GM12878 (cell line): ENCODE data around the gene MYPN.

Experiments used
- CEBPZ ChIP-seq: fragments of 150-350 bp; IDR thresholded peaks from 2 replicates; pipeline ENCODE4 v1.6.1; 2016; ENCODE audit warnings: low read depth, low read length
- CTCF ChIP-seq, 3 experiments: IDR thresholded peaks in 2 of 3; conservative IDR thresholded peaks in 1 of 3; 2 replicates each; pipeline ENCODE4 v1.5.1; 2011; ENCODE audit warnings: low read depth in 3 of 3, low read length in 3 of 3, mild to moderate bottlenecking in 3 of 3, control low read depth in 2 of 3, moderate library complexity in 2 of 3, inconsistent platforms in 1 of 3, mixed read lengths in 1 of 3; ENCODE audit not compliant: control insufficient read depth in 2 of 3, insufficient read depth in 1 of 3; ENCODE audit errors: extremely low read depth in 1 of 3
- EGR1 ChIP-seq, 2 experiments: IDR thresholded peaks; 1 replicate in 1 of 2; 2 replicates in 1 of 2; pipeline ENCODE4 v1.6.1; 2011 to 2012; ENCODE audit warnings: low read depth in 2 of 2, low read length in 2 of 2, borderline replicate concordance in 1 of 2, mild to moderate bottlenecking in 1 of 2, moderate library complexity in 1 of 2
- PAX5 ChIP-seq: IDR thresholded peaks from 2 replicates; pipeline ENCODE4 v1.6.1; 2011; ENCODE audit warnings: low read depth, low read length, borderline replicate concordance
- POLR2AphosphoS5 ChIP-seq: IDR thresholded peaks from 2 replicates; pipeline ENCODE4 v1.6.1; 2011; ENCODE audit warnings: mild to moderate bottlenecking, low read length, inconsistent platforms
- RCOR1 ChIP-seq: conservative IDR thresholded peaks from 2 replicates; pipeline ENCODE4 v1.6.1; 2012; ENCODE audit warnings: low read depth, low read length, improper control_type of control experiment

GRCh38 chr10:68238371-68238770 is 129.1 kb downstream of the MYPN start:
- TF ChIP-seq CTCF (IDR thresholded peaks at IDR 0.05 in 2 of 3, conservative IDR thresholded peaks at IDR 0.05 in 1 of 3; ENCODE audit: control insufficient read depth in 2 of 3, extremely low read depth in 1 of 3, insufficient read depth in 1 of 3, low read depth in 3 of 3, low read length in 3 of 3), result no peak
- no peak for TF ChIP-seq POLR2AphosphoS5
- TF ChIP-seq EGR1 (IDR thresholded peaks at IDR 0.05; ENCODE audit: borderline replicate concordance in 1 of 2, low read depth in 2 of 2, low read length in 2 of 2), result no peak
- TF ChIP-seq CEBPZ, result no peak
- no peak for TF ChIP-seq PAX5
- no peak for TF ChIP-seq RCOR1
